HG03457 (cell line): ENCODE results near the gene RUVBL2.

Source experiments
- ATAC-seq: cut with Tn5 transposase; IDR thresholded peaks from one replicate; pipeline ENCODE4 v1.9.1; 2021; ENCODE audit warnings: moderate number of reproducible peaks; ENCODE audit not compliant: unreplicated experiment

RUVBL2 gene

GRCh38 chr19:48987323-48987722 is 6.4 kb upstream of the RUVBL2 start:
- no peak for ATAC-seq

DNA sequence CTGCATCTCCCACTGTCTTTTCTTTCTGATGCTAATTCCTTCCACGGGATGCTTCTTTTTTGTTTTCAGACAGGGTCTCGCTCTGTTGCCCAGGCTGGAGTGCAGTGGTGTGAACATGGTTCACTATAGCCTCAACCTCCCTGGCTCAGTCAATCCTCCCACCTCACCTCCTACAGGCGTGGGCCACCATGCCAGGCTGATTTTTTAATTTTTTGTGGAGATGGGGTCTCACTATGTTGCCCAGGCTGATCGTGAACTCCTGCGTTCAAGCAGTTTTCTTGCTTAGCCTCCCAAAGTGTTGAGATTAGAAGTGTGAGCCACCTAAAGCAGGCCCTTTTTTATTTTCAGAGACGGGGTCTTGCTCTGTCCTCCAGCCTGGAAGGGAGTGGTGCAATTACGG is 5.4 kb upstream of the RUVBL2 start:
- ATAC-seq: no peak

GRCh38 chr19:48988860-48989259 is 4.8 kb upstream of the RUVBL2 start:
- no peak for ATAC-seq

GRCh38 chr19:48989701-48990291 is 3.9 kb upstream of the RUVBL2 start:
- no peak for ATAC-seq

DNA sequence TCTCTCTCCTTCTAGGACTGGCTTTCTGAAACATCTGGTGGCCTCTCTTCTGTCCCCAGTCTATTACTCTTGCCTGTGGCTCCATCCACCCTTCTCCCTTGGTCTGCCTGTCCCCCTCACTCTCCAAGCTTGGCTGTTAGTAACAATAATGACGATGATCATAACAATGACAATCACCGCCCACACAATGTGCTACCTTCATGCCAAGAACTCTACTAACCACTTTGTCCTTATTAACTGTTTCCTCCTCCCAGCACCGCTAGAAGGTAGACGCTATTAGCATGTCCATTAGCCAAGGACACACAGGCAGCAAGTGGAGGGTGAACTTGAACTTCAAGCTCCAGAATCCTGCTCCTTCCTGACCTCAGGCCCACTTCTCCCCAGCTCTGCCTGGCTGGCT is 3.3 kb upstream of the RUVBL2 start:
- no peak for ATAC-seq

DNA sequence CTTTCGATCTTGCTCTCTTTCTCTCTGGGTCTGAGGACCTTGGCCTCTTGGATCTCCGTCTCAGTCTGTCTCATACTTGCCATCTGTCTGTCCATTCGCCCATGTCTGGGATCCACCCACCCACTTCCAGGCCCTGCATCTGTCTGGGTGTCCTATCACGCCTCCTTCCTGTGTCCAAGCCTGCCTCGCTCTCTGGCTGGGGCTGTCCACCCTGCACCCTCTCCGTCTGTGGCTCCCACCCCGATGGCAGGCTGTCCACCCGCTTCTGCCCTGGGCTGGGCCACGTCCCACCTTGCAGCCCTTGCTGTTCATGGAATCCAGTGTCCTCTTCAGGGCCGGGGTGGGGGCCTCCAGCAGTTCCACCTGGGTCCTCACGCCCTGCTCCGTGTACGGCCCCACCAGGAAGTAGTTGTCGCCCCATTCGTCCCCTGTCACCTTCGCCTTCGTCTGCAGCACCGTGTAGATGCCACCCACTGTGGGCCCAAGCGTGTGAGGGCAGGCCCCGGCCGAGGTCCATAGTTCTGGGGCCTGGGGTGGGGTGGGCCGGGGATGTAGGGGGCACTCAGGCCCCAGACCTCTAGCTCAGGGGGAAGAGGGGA is 2.6 kb upstream of the RUVBL2 start:
- ATAC-seq: no peak

- ATAC-seq: no peak
Measured at GRCh38 chr19:48991873-48992580, 1.7 kb upstream of the RUVBL2 start.

- no peak for ATAC-seq
Measured at GRCh38 chr19:48992581-48993174, 1.0 kb upstream of the RUVBL2 start.

DNA sequence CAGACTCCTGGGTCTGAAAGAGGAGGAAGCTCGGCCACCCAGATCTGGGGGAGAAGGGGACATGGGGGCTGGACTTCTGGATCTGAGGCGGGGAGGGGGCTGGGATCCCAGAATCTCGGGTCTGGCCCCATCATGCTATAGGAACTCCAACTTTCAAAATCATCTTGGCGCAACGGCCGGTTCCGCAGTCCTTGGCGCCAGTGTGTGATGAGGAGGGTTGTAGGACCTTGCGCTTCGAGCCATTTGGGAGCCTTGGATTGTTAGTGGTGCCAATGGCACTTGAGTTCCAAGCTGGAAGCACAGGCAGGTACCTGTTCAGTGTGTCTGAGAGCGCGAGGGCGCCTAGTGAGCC is 324 bp downstream of the RUVBL2 start:
- ATAC-seq: no peak

DNA sequence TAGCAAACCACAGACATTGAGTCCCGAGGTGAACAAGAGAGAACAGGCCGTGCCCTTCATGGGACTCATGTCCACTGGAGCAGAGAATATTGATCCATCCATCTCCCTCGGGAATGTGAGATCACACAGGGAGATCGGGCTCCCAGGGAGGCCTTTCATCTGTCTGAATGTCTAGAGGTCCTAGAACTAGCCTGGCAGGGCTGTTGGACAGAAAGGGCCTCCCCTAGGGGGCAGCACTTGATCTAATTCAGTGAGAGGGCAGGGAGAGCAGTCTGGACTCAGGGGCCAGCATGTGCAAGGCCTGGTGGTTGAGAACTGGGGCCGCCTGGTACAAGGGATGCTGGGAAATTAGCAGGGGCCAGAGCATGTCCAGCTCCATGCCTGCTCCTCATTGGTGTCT is 4.3 kb downstream of the RUVBL2 start:
- ATAC-seq: no peak

DNA sequence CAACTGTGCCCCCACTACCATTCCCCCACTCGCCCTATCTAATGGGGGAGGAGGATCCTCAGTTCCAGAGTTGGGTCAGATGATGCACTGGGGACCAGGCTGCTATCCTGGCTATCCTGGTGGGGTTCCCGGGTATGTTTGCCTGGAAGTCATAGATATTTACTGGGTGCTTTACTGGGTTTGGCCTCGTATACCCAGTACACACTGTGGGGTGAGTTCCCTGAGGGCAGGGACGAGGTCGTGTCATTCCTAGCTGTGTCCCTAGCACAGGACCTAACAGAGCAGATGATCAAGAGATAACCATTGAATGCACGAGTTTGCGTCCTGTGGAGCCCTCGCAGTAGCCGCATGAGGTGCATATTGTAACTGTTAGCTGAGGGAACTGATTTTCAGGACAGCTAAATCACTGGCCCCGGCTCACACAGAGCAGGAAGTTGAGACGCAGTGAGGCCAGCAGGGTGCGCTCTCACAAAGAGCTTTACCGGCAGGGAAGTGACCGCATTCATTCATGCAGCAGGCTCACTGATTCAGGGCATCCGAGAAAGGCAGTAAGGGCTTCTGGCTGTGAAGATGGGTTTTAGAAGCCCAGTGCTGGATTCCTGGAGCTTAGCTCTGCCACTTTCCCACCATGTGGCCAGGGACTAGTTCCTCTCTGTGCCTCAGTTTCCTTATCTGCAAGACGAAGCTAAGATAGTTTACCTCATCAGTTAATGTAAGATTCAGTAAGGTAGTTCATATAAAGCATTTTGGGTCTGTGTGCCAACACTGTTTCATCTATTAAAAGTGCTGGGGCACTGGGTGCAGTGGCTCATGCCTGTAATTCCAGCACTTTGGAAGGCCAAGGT is 6.0 kb downstream of the RUVBL2 start:
- no peak for ATAC-seq

GRCh38 chr19:49004133-49004532 is 10.4 kb downstream of the RUVBL2 start:
- ATAC-seq: no peak

- no peak for ATAC-seq
Measured at GRCh38 chr19:49004964-49005614, 11.4 kb downstream of the RUVBL2 start.

DNA sequence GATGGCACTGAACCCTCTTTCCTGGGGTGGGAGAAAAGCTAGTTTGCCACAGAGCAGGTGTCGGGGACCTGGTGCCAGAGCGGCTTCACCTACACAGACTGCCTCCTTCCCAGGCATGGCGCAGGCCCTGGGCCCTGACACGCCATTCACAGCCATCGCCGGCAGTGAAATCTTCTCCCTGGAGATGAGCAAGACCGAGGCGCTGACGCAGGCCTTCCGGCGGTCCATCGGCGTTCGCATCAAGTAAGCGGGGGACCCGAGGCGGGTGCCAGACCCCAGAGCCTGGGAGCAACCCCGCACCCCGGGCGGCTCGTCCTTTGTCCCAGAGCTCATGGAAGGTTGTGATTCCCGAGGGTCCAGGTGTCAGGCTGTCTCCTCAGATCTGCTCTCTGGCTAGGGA is 13.2 kb downstream of the RUVBL2 start:
- no peak for ATAC-seq

GRCh38 chr19:49009828-49010227 is 16.1 kb downstream of the RUVBL2 start:
- no peak for ATAC-seq

DNA sequence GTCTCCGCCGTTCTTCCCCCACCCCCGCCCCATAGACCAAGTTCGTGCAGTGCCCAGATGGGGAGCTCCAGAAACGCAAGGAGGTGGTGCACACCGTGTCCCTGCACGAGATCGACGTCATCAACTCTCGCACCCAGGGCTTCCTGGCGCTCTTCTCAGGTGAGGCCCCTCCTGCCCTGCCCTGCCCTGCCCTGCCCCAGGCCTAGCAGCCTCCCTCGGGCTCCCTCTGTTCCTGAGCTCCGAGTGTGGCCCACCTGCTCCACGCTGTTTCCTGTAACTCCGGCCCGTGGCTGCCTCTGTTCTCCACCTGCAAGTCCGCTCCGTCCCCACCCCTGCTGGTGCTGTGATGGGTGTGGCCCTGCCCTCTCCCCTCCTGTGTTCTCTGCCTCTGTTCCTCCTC is 16.8 kb downstream of the RUVBL2 start:
- no peak for ATAC-seq

DNA sequence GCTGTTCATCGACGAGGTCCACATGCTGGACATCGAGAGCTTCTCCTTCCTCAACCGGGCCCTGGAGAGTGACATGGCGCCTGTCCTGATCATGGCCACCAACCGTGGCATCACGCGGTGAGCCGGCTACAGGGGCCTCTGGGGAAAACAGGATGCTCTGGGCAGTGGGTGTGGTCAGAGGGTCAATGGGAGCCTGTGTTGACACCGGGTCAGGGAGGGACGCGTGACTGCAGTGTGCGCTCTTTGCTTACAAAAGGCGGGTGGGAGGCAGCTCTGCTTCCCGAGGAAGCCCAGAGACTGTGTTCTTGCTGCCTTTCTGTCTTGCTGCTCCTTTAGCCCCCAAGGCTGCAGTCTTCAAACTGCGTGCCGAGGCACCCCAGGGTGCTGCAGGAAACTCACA is 17.5 kb downstream of the RUVBL2 start:
- no peak for ATAC-seq

DNA sequence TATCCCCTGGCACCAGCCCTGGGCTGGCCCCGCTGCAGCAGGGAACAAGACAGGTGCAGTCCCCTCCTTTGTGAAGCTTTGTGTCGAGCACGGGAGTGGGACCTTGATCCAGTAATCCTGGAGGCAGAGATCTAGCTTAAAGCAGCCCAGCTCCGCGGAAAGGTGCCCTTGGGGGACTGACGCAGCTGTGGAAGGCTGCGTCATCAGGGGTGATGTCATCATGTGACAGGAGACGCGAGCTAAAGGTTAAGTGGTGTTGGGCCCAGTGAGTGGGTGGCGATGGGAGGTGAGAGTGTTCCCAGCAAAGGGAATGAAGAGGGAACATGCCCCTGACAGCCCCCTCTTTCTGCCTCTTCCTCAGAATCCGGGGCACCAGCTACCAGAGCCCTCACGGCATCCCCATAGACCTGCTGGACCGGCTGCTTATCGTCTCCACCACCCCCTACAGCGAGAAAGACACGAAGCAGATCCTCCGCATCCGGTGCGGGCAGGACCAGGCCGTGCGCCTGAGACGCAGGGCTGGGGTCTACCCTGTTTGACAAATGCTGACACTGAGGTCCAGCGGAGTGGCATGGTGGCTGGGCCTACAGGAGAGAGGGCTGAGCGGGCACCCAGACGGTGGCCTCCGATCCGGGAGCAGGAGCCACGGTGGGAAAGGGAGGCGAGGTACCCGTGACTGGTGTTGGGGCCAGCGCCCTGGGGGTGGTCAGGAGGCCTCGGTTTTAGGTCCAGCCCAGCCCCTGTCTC is 20.6 kb downstream of the RUVBL2 start:
- no peak for ATAC-seq

GRCh38 chr19:49014870-49015255 is 21.2 kb downstream of the RUVBL2 start:
- no peak for ATAC-seq
